ENCODE results near the gene SNX21.

- no peak for TF ChIP-seq POLR2A (IDR thresholded peaks at IDR 0.05)
- TF ChIP-seq CTCF (IDR thresholded peaks at IDR 0.05): no peak
Observed at GRCh38 chr20:45843506-45843905, 9.9 kb downstream of the SNX21 start.
